Progenitor cell of endocrine pancreas (in vitro differentiated cells): ENCODE results near the gene CMBL. TPM values are rescaled to one million over a fixed set of nuclear protein-coding genes. Genes with fewer than 3 reads are reported as not detected.

Experiments
- DNase-seq: peaks from one replicate; pipeline ENCODE4 v3.0.0; 2021; ENCODE audit warnings: low spot score; ENCODE audit not compliant: unreplicated experiment
- H3K27ac Mint-ChIP-seq: 2 replicates; pipeline ENCODE4 v1.8.0; 2021; ENCODE audit warnings: mild to moderate bottlenecking, moderate library complexity, mixed read lengths
- H3K27me3 Mint-ChIP-seq: 2 replicates; pipeline ENCODE4 v1.8.0; 2021; ENCODE audit warnings: mixed read lengths
- H3K36me3 Mint-ChIP-seq: 2 replicates; pipeline ENCODE4 v1.8.0; 2022; ENCODE audit warnings: mixed read lengths; ENCODE audit not compliant: insufficient read depth
- H3K4me1 Mint-ChIP-seq: 2 replicates; pipeline ENCODE4 v1.8.0; 2021; ENCODE audit warnings: low read depth, mixed read lengths
- H3K4me3 Mint-ChIP-seq: 2 replicates; pipeline ENCODE4 v1.8.0; 2021; ENCODE audit warnings: low read depth, mild to moderate bottlenecking, moderate library complexity, mixed read lengths
- H3K9me3 Mint-ChIP-seq: 2 replicates; pipeline ENCODE4 v1.8.0; 2021; ENCODE audit warnings: low read depth, mixed read lengths
- CTCF ChIP-seq: fragments of 200-600 bp; sonication (generic); IDR thresholded peaks from one replicate; pipeline ENCODE4 v1.5.0; 2021; ENCODE audit warnings: antibody characterized with exemption, mild to moderate bottlenecking; ENCODE audit not compliant: unreplicated experiment
- total RNA-seq: library from RNA; stranded (reverse); gene quantifications from 2 replicates; pipeline ENCODE4 v1.2.1, GENCODE V29; 2021

CMBL gene
- total RNA-seq, 1 donor from 2014 or later, result 10.0 TPM

GRCh38 chr5:10297646-10298204 lies 10.0 kb downstream of the CMBL start:
- no peak for DNase-seq
- H3K9me3 Mint-ChIP-seq, result peaks cover 4% of the 10 kb centered on the region
- no peak overlapping the region for H3K4me3 Mint-ChIP-seq
- peaks cover 4% of the 10 kb centered on the region for H3K36me3 Mint-ChIP-seq
- TF ChIP-seq CTCF, result no peak
- H3K27me3 Mint-ChIP-seq, result no peaks in the 10 kb centered on the region
- H3K27ac Mint-ChIP-seq, result no peak overlapping the region
- H3K4me1 Mint-ChIP-seq, result peaks cover 6% of the 10 kb centered on the region

- Mint-ChIP-seq H3K9me3 (peaks cover 8% of the 10 kb centered on the region), H3K36me3 (peaks cover 7% of the 10 kb centered on the region), H3K27me3 (no peaks in the 10 kb centered on the region), H3K4me1 (peaks cover 6% of the 10 kb centered on the region), H3K27ac (no peak overlapping the region), H3K4me3 (no peak overlapping the region)
- no peak for TF ChIP-seq CTCF
- no peak for DNase-seq
Measured at GRCh38 chr5:10295619-10296326, 11.9 kb downstream of the CMBL start.

- Mint-ChIP-seq H3K9me3 (peaks cover 10% of the 10 kb centered on the region), H3K27me3 (no peaks in the 10 kb centered on the region), H3K4me3 (no peak overlapping the region), H3K4me1 (peaks cover 6% of the 10 kb centered on the region), H3K27ac (no peak overlapping the region), H3K36me3 (peaks cover 8% of the 10 kb centered on the region)
- no peak for DNase-seq
- no peak for TF ChIP-seq CTCF
Measured at GRCh38 chr5:10293907-10294662, 13.6 kb downstream of the CMBL start.

- no peak for TF ChIP-seq CTCF
- Mint-ChIP-seq H3K9me3 (peaks cover 10% of the 10 kb centered on the region), H3K36me3 (peaks cover 13% of the 10 kb centered on the region), H3K27ac (no peak overlapping the region), H3K4me3 (no peak overlapping the region), H3K4me1 (no peaks in the 10 kb centered on the region), H3K27me3 (no peaks in the 10 kb centered on the region)
- no peak for DNase-seq
Measured at GRCh38 chr5:10291692-10292339, 15.9 kb downstream of the CMBL start.

- no peak for TF ChIP-seq CTCF
- Mint-ChIP-seq H3K9me3 (peaks cover 10% of the 10 kb centered on the region), H3K27me3 (no peaks in the 10 kb centered on the region), H3K36me3 (peaks cover 14% of the 10 kb centered on the region), H3K4me3 (no peak overlapping the region), H3K27ac (no peak overlapping the region), H3K4me1 (no peaks in the 10 kb centered on the region)
- no peak for DNase-seq
Measured at GRCh38 chr5:10290438-10290837, 17.3 kb downstream of the CMBL start.
